Measurements from ENCODE around the gene CDH6.

CDH6 gene

DNA sequence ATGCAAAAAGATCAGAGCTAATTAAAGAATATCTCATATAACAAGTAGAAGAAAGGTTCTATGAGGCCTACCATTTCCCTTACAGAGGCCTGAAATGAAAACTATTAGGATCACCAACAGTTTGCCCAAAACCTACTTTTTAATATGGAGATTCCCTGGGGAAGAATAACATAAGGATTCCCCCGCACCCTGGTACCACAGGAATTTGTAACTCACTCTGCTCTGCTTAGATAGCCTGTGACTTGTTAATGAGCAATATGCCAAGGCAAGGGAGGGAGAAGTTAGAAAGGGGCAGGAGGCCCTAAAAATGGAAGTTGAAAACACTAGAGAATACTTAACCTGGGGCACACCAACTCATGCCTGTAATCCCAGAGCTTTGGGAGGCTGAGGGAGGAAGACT, 107.0 kb downstream of the CDH6 start:
- H3K9me3 ChIP-seq (ENCODE audit: control extremely low read depth in 1 of 5, control insufficient read depth in 4 of 5, insufficient read depth in 2 of 5, low read depth in 1 of 5, low read length in 4 of 5), result no peaks in the 10 kb centered on the region
- ChIA-PET CTCF (no interaction called here), POLR2A (no interaction called here)
- no peaks in the 10 kb centered on the region for H3K27me3 ChIP-seq (replicated peaks in 2 of 5; ENCODE audit: control insufficient read depth in 4 of 5, insufficient read depth in 5 of 5, low read length in 4 of 5)
- H3K36me3 ChIP-seq (ENCODE audit: control insufficient read depth in 4 of 4, insufficient read depth in 4 of 4, low read length in 3 of 4), result no peaks in the 10 kb centered on the region
- no peak for DNase-seq
- H3K27ac ChIP-seq (ENCODE audit: insufficient read depth in 1 of 2, low read depth in 1 of 2, low read length in 2 of 2, poor library complexity in 1 of 2, severe bottlenecking in 2 of 2), result no peak overlapping the region
- H3K4me1 ChIP-seq (ENCODE audit: control extremely low read depth in 1 of 4, control insufficient read depth in 4 of 4, insufficient read depth in 4 of 4, low read length in 3 of 4), result no peaks in the 10 kb centered on the region
- WGBS (ENCODE audit: insufficient coverage), result 100% methylated on average over 1 of the region's 1 CpG
- no peak overlapping the region for H3K4me3 ChIP-seq (ENCODE audit: control insufficient read depth in 1 of 7, extremely low read depth in 1 of 7, insufficient read depth in 4 of 7, low read depth in 2 of 7, low read length in 6 of 7)

DNA sequence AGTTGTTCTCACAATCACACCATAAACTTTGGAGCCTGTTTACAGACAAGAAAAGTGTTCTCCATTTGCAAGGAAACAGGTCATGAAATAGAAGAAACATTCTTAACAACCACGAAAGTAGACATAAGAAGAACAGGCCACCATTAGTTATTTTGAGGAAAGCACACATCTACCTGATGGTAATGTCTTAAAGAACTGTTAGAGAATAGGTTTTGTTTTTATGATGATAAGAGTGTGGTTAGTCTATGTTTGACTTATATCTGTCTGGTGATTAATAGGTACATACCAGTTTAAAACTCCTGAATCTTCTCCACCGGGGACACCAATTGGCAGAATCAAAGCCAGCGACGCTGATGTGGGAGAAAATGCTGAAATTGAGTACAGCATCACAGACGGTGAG, 108.3 kb downstream of the CDH6 start:
- ChIA-PET POLR2A (no interaction called here), CTCF (no interaction called here)
- Histone ChIP-seq H3K27ac (ENCODE audit: insufficient read depth in 1 of 2, low read depth in 1 of 2, low read length in 2 of 2, poor library complexity in 1 of 2, severe bottlenecking in 2 of 2) (no peak overlapping the region), H3K4me1 (ENCODE audit: control extremely low read depth in 1 of 4, control insufficient read depth in 4 of 4, insufficient read depth in 4 of 4, low read length in 3 of 4) (no peaks in the 10 kb centered on the region), H3K36me3 (ENCODE audit: control insufficient read depth in 4 of 4, insufficient read depth in 4 of 4, low read length in 3 of 4) (no peaks in the 10 kb centered on the region), H3K4me3 (ENCODE audit: control insufficient read depth in 1 of 7, extremely low read depth in 1 of 7, insufficient read depth in 4 of 7, low read depth in 2 of 7, low read length in 6 of 7) (no peak overlapping the region), H3K27me3 (replicated peaks in 2 of 5; ENCODE audit: control insufficient read depth in 4 of 5, insufficient read depth in 5 of 5, low read length in 4 of 5) (no peaks in the 10 kb centered on the region), H3K9me3 (ENCODE audit: control extremely low read depth in 1 of 5, control insufficient read depth in 4 of 5, insufficient read depth in 2 of 5, low read depth in 1 of 5, low read length in 4 of 5) (no peaks in the 10 kb centered on the region)
- DNase-seq, result no peak
- WGBS (ENCODE audit: insufficient coverage), result 75% methylated on average over 4 of the region's 5 CpGs

DNA sequence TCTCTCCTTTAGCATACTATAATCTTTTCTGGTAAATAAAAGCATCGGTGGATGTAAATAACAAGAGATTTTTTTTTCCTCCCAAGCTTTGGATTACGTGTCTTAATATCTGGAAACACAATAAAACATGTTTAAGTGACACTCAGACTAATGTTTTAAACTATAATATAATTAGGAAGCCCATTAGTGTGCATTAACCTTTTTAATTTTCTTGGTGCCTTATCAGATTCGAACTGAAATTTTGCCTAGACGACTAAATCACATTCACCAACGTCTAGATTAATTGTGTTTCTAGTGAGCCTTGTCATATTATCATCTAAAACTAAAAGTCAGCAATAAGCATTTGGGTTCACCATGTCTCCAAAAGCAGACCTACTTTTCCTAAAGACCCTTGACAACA, 110.2 kb downstream of the CDH6 start:
- POLR2A ChIA-PET, result no interaction called here
- Histone ChIP-seq H3K27ac (ENCODE audit: insufficient read depth in 1 of 2, low read depth in 1 of 2, low read length in 2 of 2, poor library complexity in 1 of 2, severe bottlenecking in 2 of 2) (no peak overlapping the region), H3K4me3 (ENCODE audit: control insufficient read depth in 1 of 7, extremely low read depth in 1 of 7, insufficient read depth in 4 of 7, low read depth in 2 of 7, low read length in 6 of 7) (no peak overlapping the region), H3K27me3 (replicated peaks in 2 of 5; ENCODE audit: control insufficient read depth in 4 of 5, insufficient read depth in 5 of 5, low read length in 4 of 5) (peaks cover 0 to 2% (median 0%) of the 10 kb centered on the region in 5 experiments), H3K36me3 (ENCODE audit: control insufficient read depth in 4 of 4, insufficient read depth in 4 of 4, low read length in 3 of 4) (no peaks in the 10 kb centered on the region), H3K4me1 (ENCODE audit: control extremely low read depth in 1 of 4, control insufficient read depth in 4 of 4, insufficient read depth in 4 of 4, low read length in 3 of 4) (no peaks in the 10 kb centered on the region), H3K9me3 (ENCODE audit: control extremely low read depth in 1 of 5, control insufficient read depth in 4 of 5, insufficient read depth in 2 of 5, low read depth in 1 of 5, low read length in 4 of 5) (no peaks in the 10 kb centered on the region)
- CTCF ChIA-PET, result no interaction called here
- no CpG with 5 or more reads among the region's 5 CpGs for WGBS (ENCODE audit: insufficient coverage)
- no peak for DNase-seq

DNA sequence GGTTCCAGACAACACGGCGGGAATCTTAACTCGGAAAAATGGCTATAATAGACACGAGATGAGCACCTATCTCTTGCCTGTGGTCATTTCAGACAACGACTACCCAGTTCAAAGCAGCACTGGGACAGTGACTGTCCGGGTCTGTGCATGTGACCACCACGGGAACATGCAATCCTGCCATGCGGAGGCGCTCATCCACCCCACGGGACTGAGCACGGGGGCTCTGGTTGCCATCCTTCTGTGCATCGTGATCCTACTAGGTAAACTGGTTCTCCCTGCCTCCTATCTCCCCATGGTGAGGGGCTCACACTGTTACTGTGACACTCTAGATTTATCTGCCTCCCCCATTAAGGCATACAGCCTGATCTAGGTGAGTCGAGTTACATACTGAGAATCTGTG, 124.2 kb downstream of the CDH6 start:
- Histone ChIP-seq H3K27me3 (replicated peaks in 2 of 5; ENCODE audit: control insufficient read depth in 4 of 5, insufficient read depth in 5 of 5, low read length in 4 of 5) (peaks cover 0 to 5% (median 0%) of the 10 kb centered on the region in 5 experiments), H3K36me3 (ENCODE audit: control insufficient read depth in 4 of 4, insufficient read depth in 4 of 4, low read length in 3 of 4) (no peaks in the 10 kb centered on the region), H3K4me1 (ENCODE audit: control extremely low read depth in 1 of 4, control insufficient read depth in 4 of 4, insufficient read depth in 4 of 4, low read length in 3 of 4) (no peaks in the 10 kb centered on the region), H3K4me3 (ENCODE audit: control insufficient read depth in 1 of 7, extremely low read depth in 1 of 7, insufficient read depth in 4 of 7, low read depth in 2 of 7, low read length in 6 of 7) (no peak overlapping the region), H3K27ac (ENCODE audit: insufficient read depth in 1 of 2, low read depth in 1 of 2, low read length in 2 of 2, poor library complexity in 1 of 2, severe bottlenecking in 2 of 2) (no peak overlapping the region), H3K9me3 (ENCODE audit: control extremely low read depth in 1 of 5, control insufficient read depth in 4 of 5, insufficient read depth in 2 of 5, low read depth in 1 of 5, low read length in 4 of 5) (no peaks in the 10 kb centered on the region)
- CTCF ChIA-PET, result no interaction called here
- 91% methylated on average over 12 of the region's 13 CpGs for WGBS (ENCODE audit: insufficient coverage)
- POLR2A ChIA-PET, result no interaction called here
- no peak for DNase-seq

DNA sequence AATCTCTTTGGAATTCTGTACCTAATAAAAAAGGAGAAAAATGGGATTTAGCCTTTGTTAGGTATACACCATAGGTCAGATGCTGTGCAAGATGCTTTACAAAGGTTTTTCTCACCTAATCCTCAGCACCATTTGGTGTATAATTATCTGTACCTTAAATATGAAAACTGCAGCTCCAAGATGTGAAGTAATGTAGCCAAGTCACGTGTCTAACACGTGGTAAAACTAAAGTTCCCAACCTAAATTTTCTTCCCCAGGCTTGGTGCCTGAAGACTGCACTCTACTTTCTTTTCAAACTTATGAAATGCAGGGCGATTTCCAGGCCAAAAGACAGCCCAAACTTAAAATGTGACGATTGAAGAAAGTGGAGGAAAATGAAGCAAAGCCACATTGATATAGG, 125.8 kb downstream of the CDH6 start:
- H3K36me3 ChIP-seq (ENCODE audit: control insufficient read depth in 4 of 4, insufficient read depth in 4 of 4, low read length in 3 of 4), result no peaks in the 10 kb centered on the region
- WGBS (ENCODE audit: insufficient coverage), result 90% methylated on average over 2 of the region's 4 CpGs
- ChIA-PET CTCF (no interaction called here), POLR2A (no interaction called here)
- peaks cover 0 to 5% (median 0%) of the 10 kb centered on the region in 5 experiments for H3K27me3 ChIP-seq (replicated peaks in 2 of 5; ENCODE audit: control insufficient read depth in 4 of 5, insufficient read depth in 5 of 5, low read length in 4 of 5)
- no peak overlapping the region for H3K27ac ChIP-seq (ENCODE audit: insufficient read depth in 1 of 2, low read depth in 1 of 2, low read length in 2 of 2, poor library complexity in 1 of 2, severe bottlenecking in 2 of 2)
- H3K9me3 ChIP-seq (ENCODE audit: control extremely low read depth in 1 of 5, control insufficient read depth in 4 of 5, insufficient read depth in 2 of 5, low read depth in 1 of 5, low read length in 4 of 5), result no peaks in the 10 kb centered on the region
- H3K4me1 ChIP-seq (ENCODE audit: control extremely low read depth in 1 of 4, control insufficient read depth in 4 of 4, insufficient read depth in 4 of 4, low read length in 3 of 4), result no peaks in the 10 kb centered on the region
- H3K4me3 ChIP-seq (ENCODE audit: control insufficient read depth in 1 of 7, extremely low read depth in 1 of 7, insufficient read depth in 4 of 7, low read depth in 2 of 7, low read length in 6 of 7), result no peak overlapping the region
- DNase-seq, result no peak

DNA sequence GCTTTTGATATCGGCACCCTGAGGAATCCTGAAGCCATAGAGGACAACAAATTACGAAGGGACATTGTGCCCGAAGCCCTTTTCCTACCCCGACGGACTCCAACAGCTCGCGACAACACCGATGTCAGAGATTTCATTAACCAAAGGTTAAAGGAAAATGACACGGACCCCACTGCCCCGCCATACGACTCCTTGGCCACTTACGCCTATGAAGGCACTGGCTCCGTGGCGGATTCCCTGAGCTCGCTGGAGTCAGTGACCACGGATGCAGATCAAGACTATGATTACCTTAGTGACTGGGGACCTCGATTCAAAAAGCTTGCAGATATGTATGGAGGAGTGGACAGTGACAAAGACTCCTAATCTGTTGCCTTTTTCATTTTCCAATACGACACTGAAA, 129.5 kb downstream of the CDH6 start:
- H3K27me3 ChIP-seq (replicated peaks in 2 of 5; ENCODE audit: control insufficient read depth in 4 of 5, insufficient read depth in 5 of 5, low read length in 4 of 5), result peaks cover 0 to under 1% (median 0%) of the 10 kb centered on the region in 5 experiments
- no peaks in the 10 kb centered on the region for H3K9me3 ChIP-seq (ENCODE audit: control extremely low read depth in 1 of 5, control insufficient read depth in 4 of 5, insufficient read depth in 2 of 5, low read depth in 1 of 5, low read length in 4 of 5)
- no peaks in the 10 kb centered on the region for H3K4me1 ChIP-seq (ENCODE audit: control extremely low read depth in 1 of 4, control insufficient read depth in 4 of 4, insufficient read depth in 4 of 4, low read length in 3 of 4)
- H3K36me3 ChIP-seq (ENCODE audit: control insufficient read depth in 4 of 4, insufficient read depth in 4 of 4, low read length in 3 of 4), result no peaks in the 10 kb centered on the region
- POLR2A ChIA-PET, result no interaction called here
- no peak overlapping the region for H3K4me3 ChIP-seq (ENCODE audit: control insufficient read depth in 1 of 7, extremely low read depth in 1 of 7, insufficient read depth in 4 of 7, low read depth in 2 of 7, low read length in 6 of 7)
- DNase-seq, result no peak
- WGBS (ENCODE audit: insufficient coverage), result 90% methylated on average over 16 of the region's 18 CpGs
- CTCF ChIA-PET, result no interaction called here
- H3K27ac ChIP-seq (ENCODE audit: insufficient read depth in 1 of 2, low read depth in 1 of 2, low read length in 2 of 2, poor library complexity in 1 of 2, severe bottlenecking in 2 of 2), result no peak overlapping the region

- WGBS (ENCODE audit: insufficient coverage), result no CpG with 5 or more reads among the region's 3 CpGs
- Histone ChIP-seq H3K27me3 (replicated peaks in 2 of 5; ENCODE audit: control insufficient read depth in 4 of 5, insufficient read depth in 5 of 5, low read length in 4 of 5) (no peaks in the 10 kb centered on the region), H3K4me3 (ENCODE audit: control insufficient read depth in 1 of 7, extremely low read depth in 1 of 7, insufficient read depth in 4 of 7, low read depth in 2 of 7, low read length in 6 of 7) (no peak overlapping the region), H3K9me3 (ENCODE audit: control extremely low read depth in 1 of 5, control insufficient read depth in 4 of 5, insufficient read depth in 2 of 5, low read depth in 1 of 5, low read length in 4 of 5) (no peaks in the 10 kb centered on the region), H3K4me1 (ENCODE audit: control extremely low read depth in 1 of 4, control insufficient read depth in 4 of 4, insufficient read depth in 4 of 4, low read length in 3 of 4) (no peaks in the 10 kb centered on the region), H3K36me3 (ENCODE audit: control insufficient read depth in 4 of 4, insufficient read depth in 4 of 4, low read length in 3 of 4) (no peaks in the 10 kb centered on the region), H3K27ac (ENCODE audit: insufficient read depth in 1 of 2, low read depth in 1 of 2, low read length in 2 of 2, poor library complexity in 1 of 2, severe bottlenecking in 2 of 2) (no peak overlapping the region)
- DNase-seq, result no peak
- CTCF ChIA-PET, result no interaction called here
- POLR2A ChIA-PET, result no interaction called here
Measured at GRCh38 chr5:31324842-31325241, 131.4 kb downstream of the CDH6 start.

Data from common myeloid progenitor, CD34-positive (primary cell).